NOMO-1 treated with DMSO at 0.1 percent for 48 hours (cell line): ENCODE measurements around the gene LARP6.
A peak's percentile ranks its signal among the peaks of the same experiment; 100 is the strongest.
"Not testable (repeated sequence)": the region's sequence is repeated elsewhere in the genome, so short reads cannot be mapped to it uniquely, and the experiment has no call there.

Experiments
- DNase-seq: peaks from one replicate; lab custom pipeline; 2025; ENCODE audit not compliant: unreplicated experiment; lab: John Stamatoyannopoulos, UW

Gene LARP6

GRCh38 chr15:70831094-70831911, 22.7 kb downstream of the LARP6 start:
- no peak for DNase-seq

GRCh38 chr15:70830615-70831014, 23.3 kb downstream of the LARP6 start:
- no peak for DNase-seq

- DNase-seq = no peak
These were observed 24.4 kb downstream of the LARP6 start for GRCh38 chr15:70829371-70830166.

GRCh38 chr15:70827721-70828120, 26.2 kb downstream of the LARP6 start:
- no peak for DNase-seq

GRCh38 chr15:70826634-70827033, 27.3 kb downstream of the LARP6 start:
- DNase-seq = peak; percentile 60

GRCh38 chr15:70825841-70826240, 28.1 kb downstream of the LARP6 start:
- DNase-seq = no peak

GRCh38 chr15:70823196-70823595, 30.8 kb downstream of the LARP6 start:
- no peak for DNase-seq

GRCh38 chr15:70820214-70820613, 33.7 kb downstream of the LARP6 start:
- DNase-seq = no peak

- no peak for DNase-seq
These were observed 35.4 kb downstream of the LARP6 start for GRCh38 chr15:70818580-70818979.

GRCh38 chr15:70817266-70817665, 36.7 kb downstream of the LARP6 start:
- no peak for DNase-seq

- DNase-seq = no peak
These were observed 38.4 kb downstream of the LARP6 start for GRCh38 chr15:70815604-70816003.

GRCh38 chr15:70815011-70815410, 38.9 kb downstream of the LARP6 start:
- not testable (repeated sequence) for DNase-seq

GRCh38 chr15:70812827-70813364, 41.1 kb downstream of the LARP6 start:
- no peak for DNase-seq

- DNase-seq = no peak
These were observed 42.9 kb downstream of the LARP6 start for GRCh38 chr15:70810916-70811578.

- peak; percentile 52 for DNase-seq
These were observed 46.8 kb downstream of the LARP6 start for GRCh38 chr15:70806992-70807712.

- not testable (repeated sequence) for DNase-seq
These were observed 49.6 kb downstream of the LARP6 start for GRCh38 chr15:70804388-70804787.

GRCh38 chr15:70802629-70803028, 51.3 kb downstream of the LARP6 start:
- DNase-seq = no peak

GRCh38 chr15:70801109-70801508, 52.8 kb downstream of the LARP6 start:
- DNase-seq = no peak

- no peak for DNase-seq
These were observed 54.1 kb downstream of the LARP6 start for GRCh38 chr15:70799667-70800450.

- DNase-seq = no peak
These were observed 56.5 kb downstream of the LARP6 start for GRCh38 chr15:70797464-70797863.
